Liver (tissue), 9 donors: ENCODE measurements around the gene CSNK1G3. TPM values are rescaled to one million over a fixed set of nuclear protein-coding genes. Genes with fewer than 3 reads are reported as not detected.

Source experiments
- DNase-seq: peaks from one replicate; pipeline ENCODE4 v3.0.0-alpha.2; 2017; ENCODE audit warnings: low spot score
- H3K27ac ChIP-seq, 2 donors: one replicate each; pipeline ENCODE4 v1.7.0; 2013; ENCODE audit warnings: inconsistent platforms in 2 of 2, low read length in 2 of 2, control low read depth in 1 of 2, low read depth in 1 of 2, mild to moderate bottlenecking in 1 of 2
- H3K27me3 ChIP-seq, 4 donors: one replicate each; pipeline versions ENCODE4 v1.6.1 to v1.7.0; 2013; ENCODE audit warnings: low read length in 3 of 4, inconsistent platforms in 1 of 4, mild to moderate bottlenecking in 1 of 4, moderate library complexity in 1 of 4; ENCODE audit not compliant: control insufficient read depth in 4 of 4, insufficient read depth in 4 of 4
- H3K36me3 ChIP-seq, 4 donors: one replicate each; pipeline versions ENCODE4 v1.6.1 to v1.7.0; 2013; ENCODE audit warnings: low read length in 3 of 4, mild to moderate bottlenecking in 3 of 4, low read depth in 1 of 4, moderate library complexity in 1 of 4; ENCODE audit not compliant: control insufficient read depth in 4 of 4, insufficient read depth in 3 of 4
- H3K4me1 ChIP-seq, 4 donors: one replicate each; pipeline versions ENCODE4 v1.6.1 to v1.7.0; 2013; ENCODE audit warnings: low read length in 3 of 4, mild to moderate bottlenecking in 3 of 4, moderate library complexity in 1 of 4; ENCODE audit not compliant: control insufficient read depth in 4 of 4, insufficient read depth in 4 of 4
- H3K4me3 ChIP-seq, 3 donors: one replicate each; pipeline versions ENCODE4 v1.6.1 to v1.7.0; 2013; ENCODE audit warnings: low read length in 3 of 3, control low read depth in 1 of 3, low read depth in 1 of 3, mild to moderate bottlenecking in 1 of 3
- H3K9ac ChIP-seq, 2 donors: one replicate each; pipeline ENCODE4 v1.7.0; 2013; ENCODE audit warnings: low read length in 2 of 2, mild to moderate bottlenecking in 2 of 2, moderate library complexity in 2 of 2, control low read depth in 1 of 2, low read depth in 1 of 2
- H3K9me3 ChIP-seq, 4 donors: one replicate each; pipeline versions ENCODE4 v1.6.1 to v1.7.0; 2013; ENCODE audit warnings: low read length in 3 of 4; ENCODE audit not compliant: control insufficient read depth in 4 of 4
- ATF3 ChIP-seq: IDR thresholded peaks from 2 replicates; pipeline ENCODE4 v1.6.1; 2016; ENCODE audit warnings: antibody characterized with exemption
- EGR1 ChIP-seq, 2 donors: IDR thresholded peaks; 2 replicates each; pipeline ENCODE4 v1.6.1; 2016 to 2018; ENCODE audit warnings: antibody characterized with exemption in 2 of 2, low read depth in 2 of 2
- FOXA1 ChIP-seq: IDR thresholded peaks from 2 replicates; pipeline ENCODE4 v1.6.1; 2016; ENCODE audit warnings: antibody characterized with exemption
- HNF4A ChIP-seq, 2 donors: conservative IDR thresholded peaks; 2 replicates each; pipeline ENCODE4 v1.6.1; 2016; ENCODE audit warnings: antibody characterized with exemption in 2 of 2, mild to moderate bottlenecking in 2 of 2
- MAX ChIP-seq: IDR thresholded peaks from 2 replicates; pipeline ENCODE4 v1.6.1; 2016; ENCODE audit warnings: antibody characterized with exemption
- NR2F2 ChIP-seq: IDR thresholded peaks from 2 replicates; pipeline ENCODE4 v1.6.1; 2016; ENCODE audit warnings: antibody characterized with exemption
- RXRA ChIP-seq, 2 donors: IDR thresholded peaks; 2 replicates each; pipeline ENCODE4 v1.6.1; 2017 to 2018; ENCODE audit warnings: antibody characterized with exemption in 2 of 2, mild to moderate bottlenecking in 1 of 2
- TAF1 ChIP-seq: conservative IDR thresholded peaks from 2 replicates; pipeline ENCODE4 v1.6.1; 2016; ENCODE audit warnings: antibody characterized with exemption, mild to moderate bottlenecking
- WGBS: extraction: QIAGEN DNeasy Blood & Tissue Kit; methylation state at CpG from one replicate; pipeline ENCODE4 v1.1.7; 2013; 5-methylcytosine and 5-hydroxymethylcytosine counted together
- polyA plus RNA-seq, 2 donors: library from polyadenylated mRNA; stranded (reverse) in 1 of 2; unstranded in 1 of 2; fragments of 200-250 nt in 1 of 2; fragments of >200 nt in 1 of 2; fragmentation: Nextera tagmentation in 1 of 2; extraction: Ambion mirVana in 1 of 2; gene quantifications; one replicate each; pipeline versions ENCODE4 v1.2.1 to v1.2.3, GENCODE V29; 2013 to 2015
- total RNA-seq, 2 donors: library from RNA; depleted of rRNA; stranded (reverse); fragments of >200 nt; gene quantifications; one replicate each; pipeline ENCODE4 v1.2.3, GENCODE V29; 2014
- TF ChIP-seq, protein P1 (sequence below): fragments of 150-350 bp; IDR thresholded peaks from 2 replicates; pipeline ENCODE4 v1.5.1; 2017; ENCODE audit warnings: improper control_type of control experiment, low read depth, low read length; ENCODE audit not compliant: missing input control
- TF ChIP-seq, protein P2 (sequence below): IDR thresholded peaks from 2 replicates; pipeline ENCODE4 v1.6.1; 2016; ENCODE audit warnings: antibody characterized with exemption
- donor health status: healthy.
- donor health status: healthy.
- donor health status: healthy.
- donor health status: healthy.
- donor health status: healthy.

The CSNK1G3 gene
- total and polyA plus RNA-seq, 4 donors, result 6.8 to 28.9 (median 15.4) TPM

DNA sequence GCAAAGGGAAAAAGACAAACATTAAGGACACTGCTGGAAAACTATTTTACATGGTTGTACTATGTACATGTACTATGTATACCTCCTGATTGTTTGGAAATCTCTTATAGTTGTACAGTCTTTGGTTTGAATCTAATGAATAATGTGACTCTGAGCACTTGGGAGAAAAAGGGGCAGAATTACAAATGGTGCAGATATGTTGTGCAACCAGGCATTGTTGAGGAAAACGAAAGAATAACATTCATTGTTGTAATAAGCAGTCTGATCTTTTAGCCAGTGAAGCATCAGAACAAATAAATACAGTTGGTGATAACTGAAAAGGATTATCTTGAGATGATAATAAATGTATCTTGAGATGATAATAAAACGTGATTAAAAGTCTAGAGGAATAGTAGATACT is 87.2 kb downstream of the CSNK1G3 start (continued):
- TF ChIP-seq EGR1 (IDR thresholded peaks at IDR 0.05; ENCODE audit: low read depth in 2 of 2), result no peak
- TF ChIP-seq FOXA1, result no peak
- TF ChIP-seq, protein P1, sequence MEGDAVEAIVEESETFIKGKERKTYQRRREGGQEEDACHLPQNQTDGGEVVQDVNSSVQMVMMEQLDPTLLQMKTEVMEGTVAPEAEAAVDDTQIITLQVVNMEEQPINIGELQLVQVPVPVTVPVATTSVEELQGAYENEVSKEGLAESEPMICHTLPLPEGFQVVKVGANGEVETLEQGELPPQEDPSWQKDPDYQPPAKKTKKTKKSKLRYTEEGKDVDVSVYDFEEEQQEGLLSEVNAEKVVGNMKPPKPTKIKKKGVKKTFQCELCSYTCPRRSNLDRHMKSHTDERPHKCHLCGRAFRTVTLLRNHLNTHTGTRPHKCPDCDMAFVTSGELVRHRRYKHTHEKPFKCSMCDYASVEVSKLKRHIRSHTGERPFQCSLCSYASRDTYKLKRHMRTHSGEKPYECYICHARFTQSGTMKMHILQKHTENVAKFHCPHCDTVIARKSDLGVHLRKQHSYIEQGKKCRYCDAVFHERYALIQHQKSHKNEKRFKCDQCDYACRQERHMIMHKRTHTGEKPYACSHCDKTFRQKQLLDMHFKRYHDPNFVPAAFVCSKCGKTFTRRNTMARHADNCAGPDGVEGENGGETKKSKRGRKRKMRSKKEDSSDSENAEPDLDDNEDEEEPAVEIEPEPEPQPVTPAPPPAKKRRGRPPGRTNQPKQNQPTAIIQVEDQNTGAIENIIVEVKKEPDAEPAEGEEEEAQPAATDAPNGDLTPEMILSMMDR, result no peak
- TF ChIP-seq RXRA (IDR thresholded peaks at IDR 0.05), result no peak
- TF ChIP-seq HNF4A (conservative IDR thresholded peaks at IDR 0.05), result no peak

- H3K4me3 ChIP-seq, result no peak overlapping the region
- TF ChIP-seq EGR1 (IDR thresholded peaks at IDR 0.05; ENCODE audit: low read depth in 2 of 2) (no peak), TAF1 (no peak), HNF4A (conservative IDR thresholded peaks at IDR 0.05) (no peak), NR2F2 (no peak)
- TF ChIP-seq, protein P1, result no peak
- TF ChIP-seq, protein P2, sequence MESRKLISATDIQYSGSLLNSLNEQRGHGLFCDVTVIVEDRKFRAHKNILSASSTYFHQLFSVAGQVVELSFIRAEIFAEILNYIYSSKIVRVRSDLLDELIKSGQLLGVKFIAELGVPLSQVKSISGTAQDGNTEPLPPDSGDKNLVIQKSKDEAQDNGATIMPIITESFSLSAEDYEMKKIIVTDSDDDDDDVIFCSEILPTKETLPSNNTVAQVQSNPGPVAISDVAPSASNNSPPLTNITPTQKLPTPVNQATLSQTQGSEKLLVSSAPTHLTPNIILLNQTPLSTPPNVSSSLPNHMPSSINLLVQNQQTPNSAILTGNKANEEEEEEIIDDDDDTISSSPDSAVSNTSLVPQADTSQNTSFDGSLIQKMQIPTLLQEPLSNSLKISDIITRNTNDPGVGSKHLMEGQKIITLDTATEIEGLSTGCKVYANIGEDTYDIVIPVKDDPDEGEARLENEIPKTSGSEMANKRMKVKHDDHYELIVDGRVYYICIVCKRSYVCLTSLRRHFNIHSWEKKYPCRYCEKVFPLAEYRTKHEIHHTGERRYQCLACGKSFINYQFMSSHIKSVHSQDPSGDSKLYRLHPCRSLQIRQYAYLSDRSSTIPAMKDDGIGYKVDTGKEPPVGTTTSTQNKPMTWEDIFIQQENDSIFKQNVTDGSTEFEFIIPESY, result no peak
- H3K27me3 ChIP-seq, result no peaks in the 10 kb centered on the region
- no peak overlapping the region for H3K27ac ChIP-seq
- WGBS, result 97% methylated on average over 2 of the region's 2 CpGs
- no peak overlapping the region for H3K9ac ChIP-seq
- DNase-seq, result no peak
- no peaks in the 10 kb centered on the region for H3K4me1 ChIP-seq
- peaks cover 0 to 12% (median 3%) of the 10 kb centered on the region in 4 donors for H3K36me3 ChIP-seq
- H3K9me3 ChIP-seq, result no peaks in the 10 kb centered on the region
These were observed 89.6 kb downstream of the CSNK1G3 start for GRCh38 chr5:123601610-123602009.

GRCh38 chr5:123605822-123606221 is 93.8 kb downstream of the CSNK1G3 start:
- Histone ChIP-seq H3K27ac (no peak overlapping the region), H3K9me3 (no peaks in the 10 kb centered on the region), H3K36me3 (peaks cover 0 to 13% (median 2%) of the 10 kb centered on the region in 4 donors), H3K27me3 (no peaks in the 10 kb centered on the region), H3K4me3 (no peak overlapping the region), H3K9ac (no peak overlapping the region), H3K4me1 (no peaks in the 10 kb centered on the region)
- TF ChIP-seq MAX, result no peak
- TF ChIP-seq ATF3, result no peak
- DNase-seq, result no peak
